ENCODE data around the gene OGFOD3.

OGFOD3 gene

GRCh38 chr17:82447876-82448275 is 29.5 kb upstream of the OGFOD3 start:
- DNase-seq (ENCODE audit: low read depth, low spot score) = no peak

GRCh38 chr17:82446649-82447048 is 28.3 kb upstream of the OGFOD3 start:
- no peak for DNase-seq (ENCODE audit: low read depth, low spot score)

GRCh38 chr17:82446124-82446523 is 27.7 kb upstream of the OGFOD3 start:
- DNase-seq (ENCODE audit: low read depth, low spot score) = no peak

- no peak for DNase-seq (ENCODE audit: low read depth, low spot score)
Observed at GRCh38 chr17:82445542-82445941, 27.2 kb upstream of the OGFOD3 start.

- DNase-seq (ENCODE audit: low read depth, low spot score) = no peak
Observed at GRCh38 chr17:82444941-82445521, 26.6 kb upstream of the OGFOD3 start.

- no peak for DNase-seq (ENCODE audit: low read depth, low spot score)
Observed at GRCh38 chr17:82444284-82444893, 26.0 kb upstream of the OGFOD3 start.

- DNase-seq (ENCODE audit: low read depth, low spot score) = no peak
Observed at GRCh38 chr17:82443465-82444283, 25.3 kb upstream of the OGFOD3 start.

- DNase-seq (ENCODE audit: low read depth, low spot score) = no peak
Observed at GRCh38 chr17:82442643-82443464, 24.5 kb upstream of the OGFOD3 start.

GRCh38 chr17:82441691-82442487 is 23.5 kb upstream of the OGFOD3 start:
- DNase-seq (ENCODE audit: low read depth, low spot score) = no peak

- no peak for DNase-seq (ENCODE audit: low read depth, low spot score)
Observed at GRCh38 chr17:82440991-82441627, 22.7 kb upstream of the OGFOD3 start.

- no peak for DNase-seq (ENCODE audit: low read depth, low spot score)
Observed at GRCh38 chr17:82440469-82440981, 22.1 kb upstream of the OGFOD3 start.

- DNase-seq (ENCODE audit: low read depth, low spot score) = no peak
Observed at GRCh38 chr17:82439829-82440365, 21.5 kb upstream of the OGFOD3 start.

- no peak for DNase-seq (ENCODE audit: low read depth, low spot score)
Observed at GRCh38 chr17:82439194-82439828, 20.9 kb upstream of the OGFOD3 start.

- DNase-seq (ENCODE audit: low read depth, low spot score) = no peak
Observed at GRCh38 chr17:82438401-82439193, 20.2 kb upstream of the OGFOD3 start.

GRCh38 chr17:82437325-82437668 is 18.9 kb upstream of the OGFOD3 start:
- no peak for DNase-seq (ENCODE audit: low read depth, low spot score)

- DNase-seq (ENCODE audit: low read depth, low spot score) = no peak
Observed at GRCh38 chr17:82436601-82437324, 18.4 kb upstream of the OGFOD3 start.

GRCh38 chr17:82435601-82436583 is 17.5 kb upstream of the OGFOD3 start:
- no peak for DNase-seq (ENCODE audit: low read depth, low spot score)
